ENCODE measurements around the gene ST14.
A peak's percentile ranks its signal among the peaks of the same experiment; 100 is the strongest.

Gene ST14

GRCh38 chr11:130208241-130209127 is 48.9 kb downstream of the ST14 start:
- TF ChIP-seq, protein P1, sequence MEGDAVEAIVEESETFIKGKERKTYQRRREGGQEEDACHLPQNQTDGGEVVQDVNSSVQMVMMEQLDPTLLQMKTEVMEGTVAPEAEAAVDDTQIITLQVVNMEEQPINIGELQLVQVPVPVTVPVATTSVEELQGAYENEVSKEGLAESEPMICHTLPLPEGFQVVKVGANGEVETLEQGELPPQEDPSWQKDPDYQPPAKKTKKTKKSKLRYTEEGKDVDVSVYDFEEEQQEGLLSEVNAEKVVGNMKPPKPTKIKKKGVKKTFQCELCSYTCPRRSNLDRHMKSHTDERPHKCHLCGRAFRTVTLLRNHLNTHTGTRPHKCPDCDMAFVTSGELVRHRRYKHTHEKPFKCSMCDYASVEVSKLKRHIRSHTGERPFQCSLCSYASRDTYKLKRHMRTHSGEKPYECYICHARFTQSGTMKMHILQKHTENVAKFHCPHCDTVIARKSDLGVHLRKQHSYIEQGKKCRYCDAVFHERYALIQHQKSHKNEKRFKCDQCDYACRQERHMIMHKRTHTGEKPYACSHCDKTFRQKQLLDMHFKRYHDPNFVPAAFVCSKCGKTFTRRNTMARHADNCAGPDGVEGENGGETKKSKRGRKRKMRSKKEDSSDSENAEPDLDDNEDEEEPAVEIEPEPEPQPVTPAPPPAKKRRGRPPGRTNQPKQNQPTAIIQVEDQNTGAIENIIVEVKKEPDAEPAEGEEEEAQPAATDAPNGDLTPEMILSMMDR (IDR thresholded peaks at IDR 0.05), result no peak
- intact Hi-C loops (cut with DNase I; ENCODE audit: low total_unique reads), result no loop called here
- no peak overlapping the region for H3K4me3 ChIP-seq
- no peak overlapping the region for H3K27ac ChIP-seq
- no peak for DNase-seq
- peaks cover 0 to 7% (median 2%) of the 10 kb centered on the region in 4 donors for H3K4me1 ChIP-seq
- no peaks in the 10 kb centered on the region for H3K9me3 ChIP-seq
- H3K27me3 ChIP-seq, result peaks cover 0 to 11% of the 10 kb centered on the region in 2 donors
- peaks cover 0 to 5% (median 0%) of the 10 kb centered on the region in 3 donors for H3K36me3 ChIP-seq

DNA sequence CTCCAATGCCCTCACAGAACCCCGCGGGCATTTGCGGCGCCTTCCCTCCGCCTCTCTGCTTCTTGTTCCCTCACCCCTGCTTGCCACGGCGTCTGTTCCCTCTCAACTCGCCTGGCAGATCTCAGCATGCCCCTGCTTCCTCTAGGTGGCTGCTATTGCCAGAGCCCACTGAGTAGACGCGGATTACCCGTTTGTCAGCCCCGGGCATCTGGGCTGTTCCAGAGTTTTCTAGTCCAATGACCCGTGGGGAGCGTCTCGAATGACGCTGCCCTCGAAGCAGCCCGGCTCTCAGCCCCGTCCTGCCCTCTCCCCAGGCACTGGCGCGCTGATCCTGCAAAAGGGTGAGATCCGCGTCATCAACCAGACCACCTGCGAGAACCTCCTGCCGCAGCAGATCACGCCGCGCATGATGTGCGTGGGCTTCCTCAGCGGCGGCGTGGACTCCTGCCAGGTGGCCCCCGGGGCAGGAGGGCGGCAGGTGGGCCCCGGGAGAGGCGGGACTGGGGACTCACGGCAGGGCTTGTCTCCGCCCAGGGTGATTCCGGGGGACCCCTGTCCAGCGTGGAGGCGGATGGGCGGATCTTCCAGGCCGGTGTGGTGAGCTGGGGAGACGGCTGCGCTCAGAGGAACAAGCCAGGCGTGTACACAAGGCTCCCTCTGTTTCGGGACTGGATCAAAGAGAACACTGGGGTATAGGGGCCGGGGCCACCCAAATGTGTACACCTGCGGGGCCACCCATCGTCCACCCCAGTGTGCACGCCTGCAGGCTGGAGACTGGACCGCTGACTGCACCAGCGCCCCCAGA is 49.7 kb downstream of the ST14 start:
- H3K4me3 ChIP-seq, result no peak overlapping the region
- DNase-seq, result peak in 1 of 2 donors; percentile 55
- peaks cover 0 to 5% (median 0%) of the 10 kb centered on the region in 3 donors for H3K36me3 ChIP-seq
- H3K27me3 ChIP-seq, result peaks cover 0 to 14% of the 10 kb centered on the region in 2 donors
- intact Hi-C loops (cut with DNase I; ENCODE audit: low total_unique reads), result no loop called here
- peaks cover 0 to 7% (median 2%) of the 10 kb centered on the region in 4 donors for H3K4me1 ChIP-seq
- no peak overlapping the region for H3K27ac ChIP-seq
- no peaks in the 10 kb centered on the region for H3K9me3 ChIP-seq
- TF ChIP-seq, protein P1 (IDR thresholded peaks at IDR 0.05), result no peak

- DNase-seq, result peak in 1 of 2 donors; percentile 32
- TF ChIP-seq, protein P1 (IDR thresholded peaks at IDR 0.05), result no peak
- Histone ChIP-seq H3K27me3 (peaks cover 0 to 14% of the 10 kb centered on the region in 2 donors), H3K4me3 (no peak overlapping the region), H3K4me1 (peaks cover 0 to 7% (median 2%) of the 10 kb centered on the region in 4 donors), H3K36me3 (peaks cover 0 to 5% (median 0%) of the 10 kb centered on the region in 3 donors), H3K27ac (no peak overlapping the region), H3K9me3 (no peaks in the 10 kb centered on the region)
- intact Hi-C loops (cut with DNase I; ENCODE audit: low total_unique reads), result loop anchor here (5.0 to 10.0 kb wide), 3 partner anchors 175 to 715 kb away; partner anchors contain the start of gene ADAMTS8
These were observed 50.6 kb downstream of the ST14 start for GRCh38 chr11:130209954-130210854.

DNA sequence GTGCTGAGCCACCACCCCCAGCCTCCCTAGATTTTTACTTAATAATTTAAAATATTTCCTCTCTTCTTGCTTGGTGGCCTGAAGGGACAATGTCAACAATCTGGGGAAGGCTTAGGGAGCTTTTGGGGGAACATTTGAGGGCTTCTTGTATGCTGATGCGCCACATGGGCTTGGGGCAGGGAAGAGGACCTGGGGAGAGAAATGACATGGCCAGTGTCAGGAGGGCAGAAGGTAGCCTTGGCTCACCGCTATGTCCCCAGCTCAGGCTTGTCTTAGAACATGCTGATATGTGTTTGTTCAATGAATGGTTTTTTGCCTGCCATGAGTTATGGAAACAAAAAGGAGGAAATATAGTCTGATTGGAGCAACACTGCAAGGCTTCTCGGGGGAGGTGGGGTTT is 51.6 kb downstream of the ST14 start:
- no peak for DNase-seq

More for the DNA sequence above, 51.6 kb downstream of the ST14 start:
- H3K27me3 ChIP-seq, result peaks cover 0 to 14% of the 10 kb centered on the region in 2 donors
- H3K4me3 ChIP-seq, result no peak overlapping the region
- H3K9me3 ChIP-seq, result no peaks in the 10 kb centered on the region
- peaks cover 0 to 5% (median 0%) of the 10 kb centered on the region in 3 donors for H3K36me3 ChIP-seq
- intact Hi-C loops (cut with DNase I; ENCODE audit: low total_unique reads), result loop anchor here (5.0 to 10.0 kb wide), 3 partner anchors 174 to 714 kb away; partner anchors contain the start of gene ADAMTS8
- no peak overlapping the region for H3K27ac ChIP-seq
- peaks cover 0 to 7% (median 2%) of the 10 kb centered on the region in 4 donors for H3K4me1 ChIP-seq
- TF ChIP-seq, protein P1 (IDR thresholded peaks at IDR 0.05), result no peak
